MG63 (cell line): ENCODE data around the gene CTNNBL1. TPM values are rescaled to one million over a fixed set of nuclear protein-coding genes. Genes with fewer than 3 reads are reported as not detected.

Source experiments
- DNase-seq: peaks from one replicate; pipeline ENCODE4 v3.0.0-alpha.2; 2020
- H3K27me3 ChIP-seq: fragments of 250-450 bp; sonication (Bioruptor Pico); 2 replicates; pipeline ENCODE4 v1.5.1; 2020; ENCODE audit warnings: mild to moderate bottlenecking, moderate library complexity
- H3K36me3 ChIP-seq: fragments of 250-450 bp; sonication (Bioruptor Pico); 2 replicates; pipeline ENCODE4 v1.5.1; 2020; ENCODE audit warnings: mild to moderate bottlenecking, moderate library complexity
- H3K4me3 ChIP-seq: fragments of 250-450 bp; sonication (Bioruptor Pico); 2 replicates; pipeline ENCODE4 v1.5.1; 2020; ENCODE audit warnings: mild to moderate bottlenecking, moderate library complexity
- H3K9me3 ChIP-seq: fragments of 250-450 bp; sonication (Bioruptor Pico); 2 replicates; pipeline ENCODE4 v1.5.1; 2020; ENCODE audit warnings: mild to moderate bottlenecking, moderate library complexity
- total RNA-seq: library from RNA; depleted of rRNA; stranded (reverse); fragments of >200 nt; shearing (Covaris generic); gene quantifications from 2 replicates; pipeline ENCODE4 v1.2.3, GENCODE V29; 2014; ENCODE audit warnings: low replicate concordance

CTNNBL1 gene
- total RNA-seq, 1 experiment from 2014 or later: 44.9 TPM

DNA sequence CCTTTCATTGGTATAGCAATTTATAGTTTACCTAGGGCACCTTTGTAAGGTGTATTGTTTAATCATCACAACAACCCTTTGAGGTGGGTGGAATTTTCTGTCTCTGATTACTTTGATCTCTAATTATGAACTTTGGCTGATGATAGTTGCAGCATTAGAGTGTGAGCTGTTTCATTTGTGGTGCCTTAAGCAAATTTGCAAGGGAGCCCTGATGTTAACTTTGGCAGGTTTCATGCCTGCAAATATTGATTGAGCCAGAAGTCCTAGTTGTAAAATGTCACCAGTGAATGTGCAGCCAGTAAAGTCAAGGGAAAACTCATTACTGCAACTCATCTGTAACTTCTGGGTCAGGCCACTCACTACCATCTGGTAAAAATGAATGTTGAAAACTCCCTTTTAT lies 29.8 kb downstream of the CTNNBL1 start:
- Histone ChIP-seq H3K27me3 (no peaks in the 10 kb centered on the region), H3K4me3 (no peak overlapping the region), H3K36me3 (peaks cover 2% of the 10 kb centered on the region), H3K9me3 (peaks cover 7% of the 10 kb centered on the region; the same call in 1 of the 2 replicates)
- DNase-seq: no peak

DNA sequence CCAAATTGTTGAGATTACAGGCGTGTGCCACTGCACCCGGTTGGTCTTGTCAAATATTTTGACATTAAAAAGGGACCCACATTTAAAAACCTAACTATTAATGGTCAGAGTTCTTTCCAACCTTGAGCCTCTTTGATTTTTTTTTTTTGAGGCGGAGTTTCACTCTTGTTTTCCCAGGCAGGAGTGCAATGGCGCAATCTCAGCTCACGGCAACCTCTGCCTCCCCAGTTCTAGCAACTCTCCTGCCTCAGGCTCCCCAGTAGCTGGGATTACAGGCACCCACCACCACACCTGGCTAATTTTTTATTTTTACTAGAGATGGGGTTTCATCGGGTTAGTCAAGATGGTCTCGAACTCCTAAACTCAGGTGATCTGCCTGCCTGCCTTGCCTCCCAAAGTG lies 31.3 kb downstream of the CTNNBL1 start:
- H3K4me3 ChIP-seq: no peak overlapping the region
- H3K36me3 ChIP-seq: peaks cover 2% of the 10 kb centered on the region
- DNase-seq: no peak
- H3K9me3 ChIP-seq: peaks cover 7% of the 10 kb centered on the region; the same call in 1 of the 2 replicates
- no peaks in the 10 kb centered on the region for H3K27me3 ChIP-seq

DNA sequence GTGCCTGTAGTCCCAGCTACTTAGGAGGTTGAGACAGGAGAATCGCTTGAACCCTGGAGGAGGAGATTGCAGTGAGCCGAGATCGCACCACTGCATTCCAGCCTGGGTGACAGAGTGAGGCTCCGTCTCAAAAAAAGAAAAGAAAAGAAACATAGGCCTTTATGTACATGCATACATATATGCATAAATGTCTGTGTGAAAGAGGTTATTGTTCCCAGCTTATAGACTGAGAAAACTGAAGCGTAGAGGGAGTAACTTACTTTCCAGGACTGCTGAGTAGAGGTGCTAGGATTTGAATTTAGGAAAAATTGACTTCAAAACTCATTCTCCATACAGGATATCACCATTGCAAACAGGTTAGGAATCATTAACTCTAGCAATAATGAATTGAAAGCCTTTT lies 32.0 kb downstream of the CTNNBL1 start:
- Histone ChIP-seq H3K27me3 (no peaks in the 10 kb centered on the region), H3K4me3 (no peak overlapping the region), H3K36me3 (peaks cover 2% of the 10 kb centered on the region), H3K9me3 (peaks cover 7% of the 10 kb centered on the region; the same call in 1 of the 2 replicates)
- DNase-seq: no peak

DNA sequence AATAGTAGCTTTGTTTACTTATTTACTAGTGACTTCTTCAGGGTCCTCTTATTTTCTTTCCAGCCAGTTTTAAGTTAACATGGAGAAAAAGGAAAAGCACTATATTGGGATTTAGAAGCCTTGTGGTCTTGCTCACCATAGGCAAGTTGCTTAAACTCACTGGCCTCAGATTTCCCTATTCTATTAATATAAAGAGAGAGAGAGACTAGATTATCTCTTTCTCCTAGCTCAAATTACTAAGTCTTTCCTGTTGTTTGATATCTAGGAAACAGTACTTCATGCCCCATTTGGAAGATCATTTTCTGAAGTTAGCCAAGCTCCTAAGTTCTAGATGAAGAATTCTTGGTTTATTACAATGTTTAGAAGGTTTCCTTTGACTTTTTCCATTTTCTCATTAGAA lies 32.5 kb downstream of the CTNNBL1 start:
- no peak for DNase-seq
- H3K4me3 ChIP-seq: no peak overlapping the region
- no peaks in the 10 kb centered on the region for H3K27me3 ChIP-seq
- H3K9me3 ChIP-seq: peaks cover 3% of the 10 kb centered on the region; the same call in 1 of the 2 replicates
- peaks cover 2% of the 10 kb centered on the region; the same call in 1 of the 2 replicates for H3K36me3 ChIP-seq

DNA sequence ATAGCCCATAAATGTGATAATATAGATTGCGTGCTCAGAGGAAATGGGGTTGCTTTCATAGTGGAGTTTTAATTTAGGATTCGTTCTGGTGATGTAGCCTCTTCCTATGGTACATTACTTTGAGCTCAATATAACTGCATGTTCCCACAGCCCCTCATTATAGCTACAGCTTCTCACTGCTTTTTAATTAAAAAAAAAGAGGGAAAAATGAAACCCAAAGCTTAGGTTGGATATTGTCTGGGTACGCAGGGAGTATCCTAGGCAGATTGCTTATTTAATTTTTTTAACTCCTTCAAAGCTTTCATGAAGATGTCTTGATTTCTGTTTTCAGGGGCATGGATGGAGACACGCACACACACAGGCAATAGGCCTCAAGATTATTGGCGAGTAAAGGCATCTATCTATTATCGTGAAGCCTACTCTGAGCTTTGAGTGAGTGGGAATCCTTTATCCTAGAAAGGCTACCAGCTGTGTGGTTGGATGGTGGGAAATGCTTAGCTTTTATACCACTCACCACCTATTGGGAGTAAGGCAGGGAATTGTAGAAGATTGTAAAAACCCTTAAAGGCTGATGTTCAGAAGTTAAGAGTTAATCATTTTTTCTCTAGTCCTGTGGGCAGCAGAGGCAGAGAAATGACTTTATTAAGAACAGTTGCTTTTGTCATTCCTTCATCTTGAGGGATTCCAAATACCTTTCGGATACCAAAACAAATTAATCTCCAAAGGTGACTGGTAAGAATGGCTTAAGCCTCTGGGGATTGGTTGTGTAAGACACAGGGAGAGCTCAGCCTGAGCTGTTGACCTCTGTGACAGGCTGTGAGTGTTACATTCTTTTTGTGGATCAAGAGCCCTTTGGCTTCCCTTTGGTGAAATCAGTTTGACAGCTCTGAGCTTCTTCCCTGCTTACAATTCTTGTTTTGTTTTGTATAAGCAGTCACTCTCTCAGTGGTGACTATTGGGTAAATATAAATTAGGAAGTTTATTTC lies 33.4 kb downstream of the CTNNBL1 start:
- no peaks in the 10 kb centered on the region for H3K27me3 ChIP-seq
- H3K36me3 ChIP-seq: peaks cover 4% of the 10 kb centered on the region; the same call in 1 of the 2 replicates
- DNase-seq: no peak
- H3K4me3 ChIP-seq: no peak overlapping the region
- H3K9me3 ChIP-seq: no peaks in the 10 kb centered on the region

DNA sequence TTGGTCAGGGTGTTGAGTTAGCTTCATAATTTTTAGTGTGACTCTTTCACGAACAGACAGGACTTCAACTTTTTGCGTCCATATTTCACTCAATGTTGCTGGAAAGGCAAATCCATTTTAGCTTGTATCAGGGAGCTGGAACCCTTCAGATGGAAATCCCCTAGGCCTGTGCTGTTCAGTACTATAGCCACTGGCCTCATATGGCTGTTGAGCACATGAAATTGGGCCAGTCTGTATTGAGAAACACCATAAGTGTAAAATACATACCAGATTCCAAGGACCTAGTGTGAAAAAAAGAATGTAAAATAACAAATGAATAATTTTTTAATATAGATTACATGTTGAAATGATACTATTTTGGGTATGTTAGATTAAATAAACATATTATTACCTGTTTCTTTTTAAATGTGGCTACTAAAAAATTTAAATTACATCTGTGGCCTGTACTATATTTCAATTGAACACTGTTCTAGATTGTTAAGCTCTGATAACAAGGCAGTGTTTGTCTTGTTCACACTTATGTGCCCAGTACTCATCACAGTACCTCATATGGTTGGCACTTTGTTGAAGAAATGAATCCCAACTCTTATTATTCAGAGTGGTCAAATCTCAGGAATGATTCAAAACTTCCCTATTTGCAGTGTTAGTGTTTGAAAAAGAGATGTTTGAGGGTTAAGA lies 34.3 kb downstream of the CTNNBL1 start:
- Histone ChIP-seq H3K36me3 (peaks cover 4% of the 10 kb centered on the region), H3K4me3 (no peak overlapping the region), H3K9me3 (no peaks in the 10 kb centered on the region), H3K27me3 (no peaks in the 10 kb centered on the region)
- DNase-seq: no peak

DNA sequence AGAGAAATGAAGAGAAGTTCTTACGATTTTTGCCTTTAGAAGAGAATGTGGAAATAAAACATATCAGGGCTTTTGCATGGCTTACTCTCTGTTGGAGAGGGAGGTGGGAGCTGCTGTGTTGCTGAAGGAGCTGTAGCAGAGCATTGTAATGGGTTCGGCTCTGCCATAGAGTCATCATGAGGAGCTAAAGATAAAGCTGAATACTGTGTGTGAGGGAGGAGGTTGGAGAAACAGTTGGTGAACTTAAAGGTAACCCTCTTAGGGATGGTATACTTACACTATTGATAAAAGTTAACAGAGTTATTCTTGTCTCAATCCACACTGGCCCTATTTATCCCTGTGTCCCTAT lies 34.8 kb downstream of the CTNNBL1 start:
- Histone ChIP-seq H3K4me3 (no peak overlapping the region), H3K27me3 (no peaks in the 10 kb centered on the region), H3K36me3 (peaks cover 4% of the 10 kb centered on the region), H3K9me3 (no peaks in the 10 kb centered on the region)
- no peak for DNase-seq

DNA sequence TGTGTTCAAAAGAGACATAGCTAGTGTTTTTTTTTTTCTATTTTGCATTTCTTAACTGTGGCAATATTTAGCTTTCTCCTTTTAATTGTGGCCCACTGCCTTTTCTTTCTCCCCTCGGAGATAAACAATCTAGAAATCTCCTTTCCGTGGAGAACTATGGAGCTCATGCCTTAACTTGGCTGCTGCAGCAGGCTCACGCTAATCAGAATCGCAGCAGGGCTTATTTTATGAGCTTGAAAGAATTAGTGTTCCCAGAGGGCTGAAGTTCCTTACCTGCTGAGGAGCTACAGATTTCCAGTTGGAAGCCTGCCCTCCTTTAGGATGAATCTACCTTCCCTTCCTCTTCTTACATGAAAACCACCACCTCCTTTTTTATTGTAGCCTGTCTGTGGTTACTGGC lies 35.6 kb downstream of the CTNNBL1 start:
- H3K4me3 ChIP-seq: no peak overlapping the region
- no peaks in the 10 kb centered on the region for H3K9me3 ChIP-seq
- H3K36me3 ChIP-seq: peaks cover 4% of the 10 kb centered on the region
- H3K27me3 ChIP-seq: no peaks in the 10 kb centered on the region
- no peak for DNase-seq

DNA sequence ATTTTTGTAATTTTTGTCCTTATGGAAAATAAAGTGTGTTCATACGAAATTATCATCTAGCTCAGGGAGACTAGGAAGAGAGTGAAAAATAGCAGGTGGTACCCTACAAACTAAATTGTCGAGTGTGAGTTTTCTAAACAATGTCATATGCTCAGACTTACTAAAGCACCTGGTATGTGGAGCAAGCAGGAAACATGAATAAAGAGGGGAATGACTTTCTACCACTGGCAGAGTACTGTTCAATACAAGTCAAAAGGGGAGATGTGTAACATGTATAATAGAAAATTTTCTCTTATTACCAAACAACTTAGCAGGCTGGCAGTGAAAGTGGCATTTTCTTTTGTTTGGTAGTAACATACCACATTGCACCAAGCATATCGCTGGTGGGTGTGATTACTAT lies 36.1 kb downstream of the CTNNBL1 start:
- Histone ChIP-seq H3K9me3 (no peaks in the 10 kb centered on the region), H3K36me3 (peaks cover 4% of the 10 kb centered on the region), H3K4me3 (no peak overlapping the region), H3K27me3 (no peaks in the 10 kb centered on the region)
- no peak for DNase-seq

DNA sequence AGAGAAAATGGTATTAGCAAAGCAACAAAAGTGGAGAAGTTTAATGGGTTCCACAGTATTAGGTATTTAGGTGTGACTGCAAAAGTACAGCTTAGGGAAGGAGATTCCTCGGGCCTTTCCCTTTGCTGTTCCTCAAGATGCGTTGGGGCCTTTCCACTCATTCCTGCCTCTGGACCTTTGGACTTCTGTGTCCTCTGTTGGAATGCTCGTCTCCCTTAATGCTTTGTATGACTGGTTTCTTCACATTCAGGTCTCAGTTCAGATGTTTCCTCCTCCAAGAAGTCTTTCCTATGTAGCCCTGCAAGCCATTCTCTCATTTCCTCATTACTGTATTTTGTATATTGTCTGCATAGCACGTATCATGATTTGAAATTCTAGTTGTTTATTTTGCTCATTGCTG lies 39.6 kb downstream of the CTNNBL1 start:
- DNase-seq: no peak
- Histone ChIP-seq H3K27me3 (no peaks in the 10 kb centered on the region), H3K4me3 (no peak overlapping the region), H3K9me3 (no peaks in the 10 kb centered on the region), H3K36me3 (peaks cover 28% of the 10 kb centered on the region)

DNA sequence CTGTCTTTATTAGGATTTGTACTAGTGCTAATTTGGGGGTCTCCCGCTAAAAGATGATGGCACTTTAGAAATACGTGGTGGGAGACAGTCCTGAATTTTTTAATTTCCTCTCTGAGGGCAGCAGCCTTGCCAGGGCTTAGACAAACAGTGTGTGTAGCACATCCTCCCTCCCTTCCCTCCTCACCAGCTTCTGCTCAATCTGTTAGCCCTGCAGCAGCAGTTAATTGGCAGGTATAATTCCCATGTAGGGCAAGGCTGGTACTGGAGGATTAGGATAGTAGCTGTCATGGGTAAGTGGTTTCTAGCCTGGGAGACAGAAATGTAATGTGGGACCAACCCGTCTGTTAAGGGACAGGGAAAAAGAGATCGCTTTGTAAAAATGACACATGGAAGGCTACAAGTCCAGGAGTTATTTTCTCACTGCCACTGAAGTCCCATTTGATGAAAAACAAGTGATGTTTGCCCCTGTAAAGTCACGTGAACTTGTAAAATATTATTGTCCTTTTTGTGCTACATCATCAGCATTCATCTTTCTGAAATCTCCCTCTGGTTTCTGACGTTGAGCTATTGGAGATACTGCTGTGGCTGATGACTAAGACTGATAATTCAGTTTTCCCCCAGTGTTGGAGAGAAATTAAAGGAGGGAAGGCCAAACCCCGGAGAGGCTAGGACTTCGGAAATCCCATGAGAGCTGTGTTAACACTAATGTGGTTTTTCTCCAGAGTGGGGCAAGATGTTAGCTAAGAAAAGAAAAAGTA lies 40.6 kb downstream of the CTNNBL1 start:
- no peak overlapping the region for H3K4me3 ChIP-seq
- no peak for DNase-seq

DNA sequence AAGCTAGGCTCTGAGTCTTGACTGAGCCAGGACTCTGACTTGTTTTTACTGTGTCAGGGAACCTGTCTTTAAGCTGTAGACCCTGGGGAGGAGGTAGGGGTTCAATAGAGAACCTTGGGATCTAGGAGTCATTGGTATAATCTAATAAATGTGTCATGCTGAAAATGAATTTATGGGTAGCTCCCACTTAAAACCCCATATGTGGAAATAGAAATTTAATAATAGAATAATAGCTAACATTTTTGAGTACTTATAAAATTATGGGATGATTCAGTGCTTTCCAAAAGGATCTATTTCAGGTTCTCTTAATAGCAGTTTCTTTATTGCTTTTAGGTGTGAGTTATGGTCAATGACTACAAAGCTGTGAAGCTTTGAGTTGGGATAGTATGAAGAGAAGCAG lies 41.7 kb downstream of the CTNNBL1 start:
- no peaks in the 10 kb centered on the region for H3K9me3 ChIP-seq
- no peak overlapping the region for H3K4me3 ChIP-seq
- H3K27me3 ChIP-seq: no peaks in the 10 kb centered on the region
- H3K36me3 ChIP-seq: peaks cover 28% of the 10 kb centered on the region
- DNase-seq: no peak

More for the DNA sequence above, 40.6 kb downstream of the CTNNBL1 start:
- Histone ChIP-seq H3K9me3 (no peaks in the 10 kb centered on the region), H3K27me3 (no peaks in the 10 kb centered on the region), H3K36me3 (peaks cover 28% of the 10 kb centered on the region)

DNA sequence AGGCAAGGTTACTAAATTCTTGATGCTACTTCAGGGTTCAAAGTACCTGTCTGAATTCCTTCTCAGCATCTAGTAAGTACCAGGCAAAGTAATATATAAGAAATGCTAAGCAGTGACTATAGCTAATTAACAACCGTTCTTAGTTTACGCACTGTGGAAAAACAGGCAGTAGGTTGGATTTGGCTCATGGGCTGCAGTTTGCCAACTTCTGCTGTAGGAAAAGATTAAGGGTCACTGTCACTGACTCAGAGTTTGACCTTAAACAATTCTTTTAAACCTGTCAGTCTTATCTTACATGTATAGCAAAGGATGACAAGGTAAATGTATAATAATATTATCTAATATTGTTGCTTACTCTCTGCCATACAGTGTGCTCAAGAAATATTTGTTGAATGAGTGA lies 42.3 kb downstream of the CTNNBL1 start:
- no peak overlapping the region for H3K4me3 ChIP-seq
- H3K27me3 ChIP-seq: no peaks in the 10 kb centered on the region
- DNase-seq: no peak
- no peaks in the 10 kb centered on the region for H3K9me3 ChIP-seq
- H3K36me3 ChIP-seq: peaks cover 28% of the 10 kb centered on the region

DNA sequence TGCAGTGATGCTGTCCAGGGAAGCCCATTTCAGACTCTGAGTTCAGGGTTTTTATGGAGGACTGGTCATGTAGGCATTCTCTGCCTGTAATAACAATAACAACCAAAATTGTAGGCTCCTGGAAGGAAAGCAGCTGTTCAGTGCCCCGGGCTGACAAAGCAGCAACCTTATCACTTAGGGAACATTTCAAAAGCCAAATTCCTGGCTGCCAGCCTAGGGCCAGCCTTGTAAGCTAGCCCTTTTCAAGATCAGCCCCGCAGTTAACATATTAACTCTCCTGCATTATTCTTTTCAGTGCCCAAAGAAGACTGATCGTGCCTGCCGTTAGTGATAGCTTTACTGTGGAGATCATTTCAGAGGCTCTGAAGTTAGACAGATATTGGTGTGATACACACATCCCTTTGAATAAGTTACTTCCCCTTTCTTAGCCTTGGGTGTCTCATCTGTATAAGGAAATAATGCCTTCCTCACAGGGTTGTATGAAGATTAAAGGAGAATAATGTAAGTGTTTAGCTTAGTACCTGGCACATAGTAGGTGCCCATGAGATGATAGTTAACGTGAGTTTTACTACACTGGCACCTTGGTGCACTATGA lies 44.1 kb downstream of the CTNNBL1 start:
- Histone ChIP-seq H3K36me3 (peaks cover 25% of the 10 kb centered on the region), H3K27me3 (no peaks in the 10 kb centered on the region), H3K4me3 (no peak overlapping the region), H3K9me3 (no peaks in the 10 kb centered on the region)
- no peak for DNase-seq

DNA sequence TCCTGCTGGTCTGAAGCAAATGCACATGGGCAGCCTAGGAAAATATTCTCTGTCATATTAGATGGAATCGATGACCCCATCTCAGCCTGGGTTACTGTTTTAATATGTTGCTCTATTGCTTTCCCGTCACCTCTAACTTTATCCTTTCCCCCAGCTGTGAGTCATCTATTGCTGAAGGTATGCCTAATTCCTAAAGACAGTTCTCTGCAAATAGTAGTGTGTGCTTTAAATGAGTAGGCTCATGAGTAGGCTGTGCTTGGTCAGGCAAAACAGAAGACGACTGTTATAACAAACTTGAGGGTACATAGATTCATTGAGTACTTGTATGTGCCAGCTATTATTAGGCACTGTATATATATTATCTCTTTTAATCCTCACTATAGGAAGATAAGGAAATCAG lies 47.2 kb downstream of the CTNNBL1 start:
- peaks cover 22% of the 10 kb centered on the region for H3K36me3 ChIP-seq
- H3K4me3 ChIP-seq: no peak overlapping the region
- no peak for DNase-seq
- H3K27me3 ChIP-seq: no peaks in the 10 kb centered on the region
- H3K9me3 ChIP-seq: no peaks in the 10 kb centered on the region

DNA sequence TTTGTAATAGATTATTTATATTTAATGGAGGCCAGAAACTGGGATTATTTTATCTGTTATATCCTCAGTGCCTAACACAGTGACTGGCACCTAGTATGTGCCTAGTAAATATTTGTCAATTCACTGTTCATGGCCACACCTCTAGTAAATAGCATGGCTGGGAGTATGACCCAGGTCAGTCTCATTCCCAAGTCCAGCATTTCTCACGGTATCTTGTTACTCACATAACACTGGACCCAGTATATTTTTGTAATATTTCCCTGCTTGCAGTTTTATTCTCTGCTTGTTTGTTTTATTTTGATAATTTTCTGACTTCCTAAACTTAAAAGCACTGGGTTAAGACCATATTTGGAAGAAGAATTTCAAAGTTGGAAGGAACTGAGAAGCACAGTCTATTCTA lies 47.7 kb downstream of the CTNNBL1 start:
- no peaks in the 10 kb centered on the region for H3K9me3 ChIP-seq
- peaks cover 24% of the 10 kb centered on the region for H3K36me3 ChIP-seq
- H3K27me3 ChIP-seq: no peaks in the 10 kb centered on the region
- no peak for DNase-seq
- no peak overlapping the region for H3K4me3 ChIP-seq

DNA sequence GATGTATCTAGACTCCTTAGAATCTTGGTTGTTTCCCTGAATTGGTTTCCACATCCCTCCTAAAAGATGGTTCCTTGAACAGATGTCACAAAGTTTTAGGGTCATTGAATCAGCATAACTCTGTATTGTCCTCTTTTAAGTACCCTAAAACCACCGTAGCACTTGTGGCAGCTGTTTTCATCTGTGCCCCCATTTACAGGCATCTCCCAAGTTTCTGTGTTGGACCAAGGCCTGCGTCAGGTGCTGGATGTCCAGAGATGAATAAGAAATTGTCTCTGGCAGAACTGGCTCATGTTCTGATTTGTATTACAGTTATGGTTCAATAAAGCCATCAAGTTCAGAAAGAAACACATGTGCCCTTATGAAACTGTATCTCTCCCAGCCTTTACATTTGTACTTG lies 48.3 kb downstream of the CTNNBL1 start:
- Histone ChIP-seq H3K36me3 (peaks cover 21% of the 10 kb centered on the region), H3K4me3 (no peak overlapping the region), H3K27me3 (no peaks in the 10 kb centered on the region), H3K9me3 (no peaks in the 10 kb centered on the region)
- DNase-seq: no peak
